ENCODE data around the gene SPTBN1. TPM values are rescaled to one million over a fixed set of nuclear protein-coding genes. Genes with fewer than 3 reads are reported as not detected.

The SPTBN1 gene
- total RNA-seq, 4 donors from 2014 or later = 132 to 239 (median 195) TPM

DNA sequence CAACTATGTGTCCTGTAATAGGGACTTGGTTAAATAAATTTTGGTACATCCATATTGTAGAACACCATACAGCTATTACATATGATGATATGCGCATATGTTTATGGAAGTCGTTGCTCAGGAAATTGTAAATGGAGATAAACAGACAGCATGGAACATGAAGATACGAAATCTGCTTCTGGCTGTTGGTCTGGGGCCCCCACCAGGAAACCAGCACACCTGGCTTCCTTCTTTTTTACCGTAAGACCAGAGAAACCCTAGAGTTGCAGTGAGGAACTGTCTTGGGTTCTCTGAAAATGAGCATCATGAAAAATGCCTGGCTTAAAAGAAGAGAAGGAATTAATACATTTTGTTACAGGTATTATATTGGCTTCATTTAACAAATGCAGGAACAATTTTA is 40.8 kb downstream of the SPTBN1 start:
- intact Hi-C loops (cut with DNase I; ENCODE audit: low total_unique reads) = no loop called here
- no peak for DNase-seq (ENCODE audit: low spot score in 2 of 2)
- no peak for TF ChIP-seq POLR2A (IDR thresholded peaks at IDR 0.05)
- TF ChIP-seq, protein P1, sequence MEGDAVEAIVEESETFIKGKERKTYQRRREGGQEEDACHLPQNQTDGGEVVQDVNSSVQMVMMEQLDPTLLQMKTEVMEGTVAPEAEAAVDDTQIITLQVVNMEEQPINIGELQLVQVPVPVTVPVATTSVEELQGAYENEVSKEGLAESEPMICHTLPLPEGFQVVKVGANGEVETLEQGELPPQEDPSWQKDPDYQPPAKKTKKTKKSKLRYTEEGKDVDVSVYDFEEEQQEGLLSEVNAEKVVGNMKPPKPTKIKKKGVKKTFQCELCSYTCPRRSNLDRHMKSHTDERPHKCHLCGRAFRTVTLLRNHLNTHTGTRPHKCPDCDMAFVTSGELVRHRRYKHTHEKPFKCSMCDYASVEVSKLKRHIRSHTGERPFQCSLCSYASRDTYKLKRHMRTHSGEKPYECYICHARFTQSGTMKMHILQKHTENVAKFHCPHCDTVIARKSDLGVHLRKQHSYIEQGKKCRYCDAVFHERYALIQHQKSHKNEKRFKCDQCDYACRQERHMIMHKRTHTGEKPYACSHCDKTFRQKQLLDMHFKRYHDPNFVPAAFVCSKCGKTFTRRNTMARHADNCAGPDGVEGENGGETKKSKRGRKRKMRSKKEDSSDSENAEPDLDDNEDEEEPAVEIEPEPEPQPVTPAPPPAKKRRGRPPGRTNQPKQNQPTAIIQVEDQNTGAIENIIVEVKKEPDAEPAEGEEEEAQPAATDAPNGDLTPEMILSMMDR (IDR thresholded peaks at IDR 0.05) = no peak
- 66 to 70% methylated on average over 4 of the region's 4 CpGs for WGBS, 2 donors
- H3K4me3 ChIP-seq (ENCODE audit: low read depth, poor library complexity, severe bottlenecking) = no peak overlapping the region

DNA sequence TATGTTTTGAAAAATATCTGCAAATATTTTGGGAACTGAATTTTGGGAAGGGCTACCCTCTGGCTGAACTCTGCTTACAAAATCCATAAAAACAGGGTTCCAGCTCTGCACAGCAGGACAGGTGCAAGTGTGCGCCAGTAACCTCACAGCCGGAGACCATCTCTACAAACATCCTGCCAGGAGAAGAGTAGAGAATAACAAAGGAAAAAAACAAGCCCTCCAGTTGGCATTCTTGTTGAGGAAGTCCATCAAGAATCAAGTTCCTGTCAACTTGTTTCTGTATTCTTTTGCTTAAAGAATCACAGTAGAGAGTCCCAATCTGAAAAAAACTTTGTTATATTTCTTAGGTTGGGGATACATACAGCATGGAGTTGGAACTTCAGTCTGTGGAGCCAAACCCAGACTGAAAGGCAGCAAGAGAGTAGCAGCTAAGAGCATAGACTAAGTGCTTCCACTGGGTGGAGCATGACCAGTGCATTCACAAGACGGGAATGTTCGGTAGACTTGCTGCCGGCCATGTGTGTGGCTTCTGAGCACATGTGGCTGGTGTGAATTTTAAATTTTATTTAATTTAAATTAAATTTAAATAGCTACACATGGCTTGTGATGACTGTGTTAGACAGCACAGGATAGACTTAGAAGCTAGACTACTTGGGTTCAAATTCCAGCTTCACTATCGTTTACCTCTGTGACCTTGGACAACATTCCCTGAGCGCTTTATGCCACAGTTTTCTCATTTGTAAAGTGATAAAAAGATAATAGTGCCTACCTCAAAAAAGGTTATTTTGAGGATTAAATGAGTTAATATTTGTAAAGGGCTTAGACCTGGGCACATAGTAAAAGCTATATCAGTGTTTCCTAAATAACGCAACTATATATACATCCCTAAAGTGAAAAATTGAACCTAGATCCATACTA is 41.9 kb downstream of the SPTBN1 start:
- WGBS, 2 donors = 66 to 69% methylated on average over 8 of the region's 8 CpGs
- peak in 1 of 2 donors; percentile 27 for DNase-seq (ENCODE audit: low spot score in 2 of 2)
- intact Hi-C loops (cut with DNase I; ENCODE audit: low total_unique reads) = no loop called here
- no peak for TF ChIP-seq POLR2A (IDR thresholded peaks at IDR 0.05)
- TF ChIP-seq, protein P1 (IDR thresholded peaks at IDR 0.05) = no peak
- no peak overlapping the region for H3K4me3 ChIP-seq (ENCODE audit: low read depth, poor library complexity, severe bottlenecking)

DNA sequence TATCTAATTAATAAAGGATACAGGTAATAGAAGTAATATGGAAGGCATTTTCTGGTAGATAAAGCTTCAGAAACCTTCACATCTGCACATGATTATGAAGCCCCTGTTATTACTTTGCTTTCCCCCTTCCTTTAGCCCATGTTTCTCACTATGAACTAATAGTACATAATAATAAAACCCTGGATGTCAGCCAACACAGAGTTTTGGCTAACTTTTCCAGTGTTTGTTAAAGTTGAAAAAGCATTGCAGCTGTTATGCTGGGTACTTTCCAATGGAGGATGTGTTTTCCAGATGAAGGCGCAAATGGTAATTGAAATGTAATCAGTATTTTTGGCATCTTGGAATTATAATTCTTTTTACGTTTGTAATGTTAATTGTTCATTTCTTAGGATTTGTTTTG is 43.5 kb downstream of the SPTBN1 start:
- TF ChIP-seq, protein P1 (IDR thresholded peaks at IDR 0.05) = no peak
- H3K4me3 ChIP-seq (ENCODE audit: low read depth, poor library complexity, severe bottlenecking) = no peak overlapping the region
- intact Hi-C loops (cut with DNase I; ENCODE audit: low total_unique reads) = no loop called here
- WGBS, 2 donors = 29 to 37% methylated on average over 2 of the region's 2 CpGs
- peak in 1 of 2 donors; percentile 75 for DNase-seq (ENCODE audit: low spot score in 2 of 2)

DNA sequence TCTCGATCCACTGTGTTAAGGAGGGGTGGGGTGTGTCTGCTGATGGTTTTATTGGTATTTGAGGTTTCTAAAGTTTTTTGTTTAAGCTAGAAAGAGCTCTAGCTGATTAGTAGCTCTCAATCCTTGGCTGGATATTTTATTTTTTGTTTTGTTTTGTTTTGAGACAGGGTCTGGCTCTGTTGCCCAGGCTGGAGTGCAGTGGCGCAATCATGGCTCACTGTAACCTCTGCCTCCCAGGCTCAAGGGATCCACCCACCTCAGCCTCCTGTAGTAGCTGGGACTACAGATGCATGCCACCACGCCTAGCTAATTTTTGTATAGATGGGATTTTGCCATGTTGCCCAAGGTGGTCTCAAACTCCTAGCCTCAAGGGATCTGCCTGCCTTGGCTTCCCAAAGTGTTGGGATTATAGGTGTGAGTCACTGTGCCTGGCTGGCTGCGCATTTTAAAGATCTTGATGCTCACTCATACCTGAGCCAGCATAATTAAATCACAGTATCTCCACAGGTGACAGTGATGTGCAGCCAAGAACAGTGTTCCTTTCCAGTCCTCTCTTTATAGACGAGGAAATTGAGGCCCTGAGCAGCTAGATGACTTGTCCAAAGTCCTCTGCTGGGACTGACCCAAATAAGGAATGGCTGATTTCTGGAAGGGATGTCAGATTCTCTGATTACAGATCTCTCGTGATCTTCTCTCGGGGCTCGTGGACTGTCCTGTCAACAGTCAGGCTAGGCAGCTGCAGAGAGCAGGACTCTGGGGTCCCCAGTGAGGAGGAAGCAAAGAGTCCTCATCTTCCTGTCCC is 44.5 kb downstream of the SPTBN1 start:
- 32 to 40% methylated on average over 8 of the region's 8 CpGs for WGBS, 2 donors
- intact Hi-C loops (cut with DNase I; ENCODE audit: low total_unique reads) = no loop called here
- DNase-seq (ENCODE audit: low spot score in 2 of 2) = peak; percentile 65 to 89
- H3K4me3 ChIP-seq (ENCODE audit: low read depth, poor library complexity, severe bottlenecking) = no peak overlapping the region
- TF ChIP-seq, protein P1 (IDR thresholded peaks at IDR 0.05) = no peak

DNA sequence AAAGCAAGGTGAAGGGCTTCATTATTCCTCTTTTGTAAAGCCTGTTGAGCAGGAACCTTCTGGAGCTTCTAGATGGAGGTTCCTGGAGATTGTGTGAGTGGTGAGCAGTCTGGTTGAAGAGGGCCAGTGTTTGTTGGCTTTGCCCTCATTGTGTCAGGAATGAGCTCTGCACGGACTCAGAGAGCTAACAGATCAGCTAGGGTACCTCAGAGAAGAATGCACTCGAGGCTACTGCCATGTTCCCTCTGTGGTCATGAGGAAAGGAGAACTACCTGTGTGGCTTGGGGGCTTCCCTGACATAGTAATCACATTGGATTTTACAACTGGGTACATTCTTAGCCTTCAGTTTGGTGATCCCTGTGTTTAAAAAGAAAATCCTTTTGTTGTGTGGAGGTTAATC is 46.6 kb downstream of the SPTBN1 start:
- intact Hi-C loops (cut with DNase I; ENCODE audit: low total_unique reads) = no loop called here
- H3K4me3 ChIP-seq (ENCODE audit: low read depth, poor library complexity, severe bottlenecking) = no peak overlapping the region
- TF ChIP-seq, protein P1 (IDR thresholded peaks at IDR 0.05) = no peak
- TF ChIP-seq POLR2A (IDR thresholded peaks at IDR 0.05) = no peak
- DNase-seq (ENCODE audit: low spot score in 2 of 2) = no peak
- 81 to 93% methylated on average over 2 of the region's 2 CpGs for WGBS, 2 donors
